Right ventricle myocardium superior (tissue), 1 donor: ENCODE results near the gene APEH. TPM values are rescaled to one million over a fixed set of nuclear protein-coding genes. Genes with fewer than 3 reads are reported as not detected.

Experiments used
- ATAC-seq: fragments of 200-7000 bp; cut with Tn5 transposase; one replicate; pipeline ENCODE4 v1.9.1; 2020; ENCODE audit warnings: mild to moderate bottlenecking; ENCODE audit not compliant: poor library complexity
- DNase-seq: peaks from one replicate; pipeline ENCODE4 v3.0.0-alpha.2; 2020
- intact Hi-C: fragments of 100-400 bp; cut with DNase I; formaldehyde crosslinking; loops from one replicate; pipeline ENCODE4 v1.11.2; 2022
- total RNA-seq: library from RNA; stranded (reverse); fragmentation: NEBNext Ultra II Directional; extraction: Animal tissue kit (Norgen Biotek cat#: 25700); gene quantifications from one replicate; pipeline ENCODE4 v1.2.1, GENCODE V29; 2021
- donor health status: DM: no; HTN: yes; CAD: no; lungs with severe emphysema.

Gene APEH
- total RNA-seq, 1 donor from 2014 or later, result 103 TPM

DNA sequence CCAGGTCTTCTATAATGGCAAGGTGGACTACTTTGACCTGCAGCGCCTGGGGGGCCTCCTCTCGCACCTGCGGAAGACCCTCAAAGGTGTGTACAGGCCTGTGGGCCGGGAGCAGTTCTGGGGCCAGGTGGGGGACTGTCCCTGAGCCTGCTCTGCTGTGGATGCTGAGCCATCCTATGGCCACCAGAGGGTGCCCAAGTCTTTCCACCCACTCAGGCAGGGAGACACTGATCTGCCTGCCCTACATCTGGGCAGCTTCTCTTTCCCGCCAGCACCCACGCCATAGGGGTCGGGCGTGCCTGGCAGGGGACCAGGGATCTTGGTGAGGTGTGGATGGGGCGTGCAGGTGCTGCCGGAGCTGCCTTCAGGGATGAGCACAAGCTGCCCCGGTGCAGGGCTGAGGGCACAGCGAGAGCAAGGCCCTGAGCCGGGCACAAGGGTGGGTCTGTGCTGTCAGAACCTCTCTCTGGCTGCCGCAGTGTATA lies 29.3 kb downstream of the APEH start:
- intact Hi-C loops, result no loop called here
- peak; percentile 64 for DNase-seq
- ATAC-seq, result peak; percentile 83

GRCh38 chr3:49703956-49704355 lies 29.8 kb downstream of the APEH start:
- ATAC-seq (no peak), DNase-seq (no peak)
- intact Hi-C loops, result no loop called here

GRCh38 chr3:49704629-49705028 lies 30.5 kb downstream of the APEH start:
- ATAC-seq (no peak), DNase-seq (no peak)
- intact Hi-C loops, result no loop called here

DNA sequence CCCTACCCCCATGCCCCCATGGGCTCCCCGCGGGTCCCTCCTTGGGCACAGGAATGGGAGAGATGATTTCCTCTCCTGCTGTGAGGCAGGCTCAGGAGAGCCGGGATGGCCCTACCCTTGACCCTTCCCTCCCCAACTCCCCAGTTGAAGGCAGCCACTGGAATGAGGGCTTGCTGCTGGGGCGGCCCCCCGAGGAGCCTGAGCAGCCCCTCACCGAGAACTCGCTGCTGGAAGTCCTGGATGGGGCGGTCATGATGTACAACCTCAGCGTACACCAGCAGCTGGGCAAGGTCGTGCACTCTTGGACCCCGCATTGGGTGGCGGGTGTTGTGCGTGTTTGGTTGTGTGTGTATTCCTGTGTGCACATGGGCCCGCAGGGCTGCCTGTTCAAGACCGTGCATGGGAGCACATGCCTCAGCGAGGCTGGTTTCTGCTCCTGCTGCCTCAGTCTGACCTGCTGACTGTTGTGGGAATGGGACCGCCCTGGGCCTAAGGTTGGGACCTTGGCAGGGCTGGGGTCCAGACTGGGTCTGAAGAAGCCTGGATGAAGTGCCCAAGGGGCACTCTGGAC lies 31.3 kb downstream of the APEH start:
- no peak for ATAC-seq
- DNase-seq, result no peak
- intact Hi-C loops, result no loop called here

DNA sequence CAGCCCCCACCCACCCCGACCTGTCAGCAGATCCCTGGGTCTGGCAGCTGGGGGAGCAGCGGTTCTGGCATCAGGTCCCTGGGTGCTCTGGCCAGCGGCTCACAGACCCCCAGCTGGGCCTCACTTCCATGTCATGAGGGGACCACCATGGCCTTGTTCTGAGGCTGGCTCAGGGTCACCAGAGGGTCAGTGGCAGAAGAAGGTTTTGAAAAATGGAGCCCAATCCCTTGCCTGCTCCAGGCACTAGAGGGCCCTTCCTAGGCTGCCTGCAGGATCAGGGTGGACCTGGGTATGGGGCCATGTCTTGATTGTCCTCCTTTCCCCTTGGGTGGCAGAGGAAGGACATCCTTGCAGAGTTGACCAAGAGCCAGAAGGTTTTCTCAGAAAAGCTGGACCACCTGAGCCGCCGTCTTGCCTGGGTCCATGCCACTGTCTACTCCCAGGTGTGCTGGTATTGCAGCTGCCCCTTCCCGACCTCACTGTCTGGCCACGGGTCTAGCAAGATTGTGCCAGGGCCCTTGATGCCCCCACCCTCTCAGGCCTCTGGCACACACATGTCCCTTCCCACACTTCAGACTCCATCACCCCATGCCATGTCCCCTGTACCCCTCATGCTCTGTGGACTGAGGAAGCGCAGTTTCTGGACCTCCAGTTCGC lies 32.4 kb downstream of the APEH start:
- ATAC-seq (no peak), DNase-seq (peak; percentile 20)
- intact Hi-C loops, result no loop called here

DNA sequence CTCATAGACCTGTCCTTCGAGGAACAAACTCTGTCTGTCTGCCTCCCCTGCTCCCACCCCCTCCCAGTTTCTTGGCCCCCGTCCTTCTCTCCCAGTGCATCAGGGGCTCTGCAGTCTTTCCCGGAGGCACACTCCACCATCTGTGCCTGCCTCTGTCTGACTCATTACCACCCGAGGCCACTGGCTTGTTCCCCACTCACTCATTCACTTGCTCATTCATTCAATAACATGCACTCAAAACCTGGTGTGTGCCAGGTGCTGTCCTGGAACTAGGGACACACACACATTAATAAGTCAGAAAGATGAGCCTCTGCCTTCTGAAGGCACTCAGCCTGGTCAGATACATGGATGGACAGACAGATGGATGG lies 32.9 kb downstream of the APEH start:
- DNase-seq, result no peak
- no peak for ATAC-seq
- intact Hi-C loops, result no loop called here

GRCh38 chr3:49709852-49710251 lies 35.7 kb downstream of the APEH start:
- DNase-seq (no peak), ATAC-seq (no peak)
- intact Hi-C loops, result no loop called here

DNA sequence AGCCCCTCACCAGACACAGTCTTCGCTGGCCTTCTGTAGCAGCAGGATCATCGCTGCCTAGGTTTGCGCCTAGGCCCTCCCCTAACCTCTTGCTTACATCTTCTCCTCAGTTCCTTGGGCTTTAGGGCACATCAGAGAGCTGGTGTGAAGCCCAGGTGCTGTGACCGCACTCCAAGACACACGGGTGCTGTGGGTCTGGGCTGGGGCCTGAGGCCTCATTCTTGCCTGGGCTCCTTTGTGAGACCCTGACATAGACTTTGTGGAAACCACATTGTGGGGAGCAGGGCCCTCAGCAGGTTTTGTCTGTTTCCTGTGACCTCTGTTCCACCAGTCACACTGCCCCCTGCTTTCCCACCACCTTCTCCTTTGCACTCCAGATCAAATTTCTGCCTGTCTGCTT lies 37.3 kb downstream of the APEH start:
- DNase-seq (peak; percentile 20), ATAC-seq (no peak)
- intact Hi-C loops, result no loop called here

DNA sequence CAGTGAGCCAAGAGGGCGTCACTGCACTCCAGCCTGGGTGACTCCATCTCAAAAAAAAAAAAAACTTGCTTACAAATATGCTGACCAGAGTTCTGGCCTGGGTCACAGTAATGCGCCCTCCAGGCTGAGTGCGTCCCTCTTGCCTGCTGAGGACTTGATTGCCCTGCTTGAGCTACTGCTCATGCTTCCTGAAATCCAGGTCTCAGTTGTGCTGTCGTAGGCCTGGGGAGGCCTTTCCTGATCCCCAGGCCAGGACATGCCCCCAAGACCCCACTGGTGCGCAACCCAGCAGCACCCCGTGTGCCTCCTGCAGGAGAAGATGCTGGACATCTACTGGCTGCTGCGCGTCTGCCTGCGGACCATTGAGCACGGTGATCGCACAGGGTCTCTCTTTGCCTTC lies 38.0 kb downstream of the APEH start:
- peak; percentile 34 for DNase-seq
- ATAC-seq, result no peak
- intact Hi-C loops, result no loop called here

- peak; percentile 31 for DNase-seq
- intact Hi-C loops, result no loop called here
- no peak for ATAC-seq
Observed at GRCh38 chr3:49712631-49713317, 38.6 kb downstream of the APEH start.

DNA sequence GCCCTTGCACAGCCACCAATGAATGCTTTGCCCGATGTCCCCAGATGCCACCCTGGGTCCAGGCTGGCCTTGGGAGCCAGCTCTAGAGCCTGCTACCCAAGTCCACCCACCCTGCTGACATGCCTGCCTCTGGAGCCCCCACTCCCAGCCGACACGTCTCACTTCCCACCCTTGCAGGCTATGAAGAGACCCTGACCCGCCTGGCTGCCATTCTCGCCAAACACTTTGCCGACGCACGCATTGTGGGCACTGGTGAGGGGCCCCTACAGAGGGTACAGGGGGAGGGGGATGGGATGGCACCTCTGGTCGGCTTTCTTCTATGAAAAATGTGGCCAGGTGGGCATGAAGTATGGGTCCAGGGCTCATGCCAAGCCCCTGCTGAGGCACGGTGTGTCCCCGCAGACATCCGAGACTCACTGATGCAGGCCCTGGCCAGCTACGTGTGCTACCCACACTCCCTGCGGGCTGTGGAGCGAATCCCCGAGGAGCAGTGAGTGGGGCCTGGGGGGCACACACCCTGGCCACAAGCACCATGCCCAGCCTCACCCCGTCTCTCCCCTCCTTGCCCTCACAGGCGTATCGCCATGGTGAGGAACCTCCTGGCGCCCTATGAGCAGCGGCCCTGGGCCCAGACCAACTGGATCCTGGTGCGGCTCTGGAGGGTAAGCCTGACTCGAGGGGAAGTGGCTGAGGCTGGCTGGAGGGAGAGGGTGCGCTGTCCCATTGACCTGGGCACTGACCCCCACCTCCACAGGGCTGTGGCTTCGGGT lies 39.4 kb downstream of the APEH start:
- no peak for ATAC-seq
- intact Hi-C loops, result no loop called here
- peak; percentile 29 for DNase-seq

- peak; percentile 37 for DNase-seq
- intact Hi-C loops, result no loop called here
Observed at GRCh38 chr3:49714728-49715550, 40.8 kb downstream of the APEH start.

GRCh38 chr3:49715611-49716121 lies 41.5 kb downstream of the APEH start:
- DNase-seq (peak; percentile 24), ATAC-seq (no peak)
- intact Hi-C loops, result no loop called here

More at GRCh38 chr3:49714728-49715550, 40.8 kb downstream of the APEH start:
- no peak for ATAC-seq

GRCh38 chr3:49716169-49716568 lies 42.0 kb downstream of the APEH start:
- DNase-seq (no peak), ATAC-seq (no peak)
- intact Hi-C loops, result no loop called here

- intact Hi-C loops, result no loop called here
- ATAC-seq (no peak), DNase-seq (no peak)
Observed at GRCh38 chr3:49716691-49717210, 42.6 kb downstream of the APEH start.

- ATAC-seq, result no peak
Observed at GRCh38 chr3:49717211-49717958, 43.2 kb downstream of the APEH start.

More at GRCh38 chr3:49717211-49717958, 43.2 kb downstream of the APEH start:
- DNase-seq, result peak; percentile 39
- intact Hi-C loops, result no loop called here
